GM18499 (cell line): ENCODE measurements around the gene MARS2.
"Not testable (repeated sequence)": the region's sequence is repeated elsewhere in the genome, so short reads cannot be mapped to it uniquely, and the experiment has no call there.

ENCODE experiments used
- ATAC-seq: cut with Tn5 transposase; IDR thresholded peaks from one replicate; pipeline ENCODE4 v1.9.1; 2021; ENCODE audit warnings: moderate number of reproducible peaks; ENCODE audit not compliant: insufficient read depth, unreplicated experiment

MARS2 gene

GRCh38 chr2:197705912-197706838, 1.0 kb downstream of the MARS2 start:
- ATAC-seq = no peak

- ATAC-seq = no peak
Observed at GRCh38 chr2:197706839-197707207, 1.7 kb downstream of the MARS2 start.

GRCh38 chr2:197707316-197708213, 2.4 kb downstream of the MARS2 start:
- ATAC-seq = no peak

GRCh38 chr2:197708331-197708730, 3.2 kb downstream of the MARS2 start:
- no peak for ATAC-seq

DNA sequence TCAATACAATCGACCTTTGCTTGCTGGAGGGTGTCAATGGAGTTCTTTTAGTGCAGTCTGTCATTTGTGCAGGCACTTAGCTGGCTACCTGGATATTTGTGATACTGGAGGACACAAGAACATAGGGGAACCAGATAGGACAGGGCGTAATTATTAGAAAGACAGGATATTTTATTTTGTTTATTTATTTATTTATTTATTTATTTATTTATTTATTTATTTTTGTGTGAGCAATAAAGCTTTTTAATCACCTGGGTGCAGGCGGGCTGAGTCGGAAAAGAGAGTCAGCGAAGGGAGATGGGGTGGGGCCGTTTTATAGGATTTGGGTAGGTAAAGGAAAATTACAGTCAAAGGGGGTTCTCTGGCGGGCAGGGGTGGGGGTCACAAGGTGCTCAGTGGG, 4.0 kb downstream of the MARS2 start:
- ATAC-seq = not testable (repeated sequence)

DNA sequence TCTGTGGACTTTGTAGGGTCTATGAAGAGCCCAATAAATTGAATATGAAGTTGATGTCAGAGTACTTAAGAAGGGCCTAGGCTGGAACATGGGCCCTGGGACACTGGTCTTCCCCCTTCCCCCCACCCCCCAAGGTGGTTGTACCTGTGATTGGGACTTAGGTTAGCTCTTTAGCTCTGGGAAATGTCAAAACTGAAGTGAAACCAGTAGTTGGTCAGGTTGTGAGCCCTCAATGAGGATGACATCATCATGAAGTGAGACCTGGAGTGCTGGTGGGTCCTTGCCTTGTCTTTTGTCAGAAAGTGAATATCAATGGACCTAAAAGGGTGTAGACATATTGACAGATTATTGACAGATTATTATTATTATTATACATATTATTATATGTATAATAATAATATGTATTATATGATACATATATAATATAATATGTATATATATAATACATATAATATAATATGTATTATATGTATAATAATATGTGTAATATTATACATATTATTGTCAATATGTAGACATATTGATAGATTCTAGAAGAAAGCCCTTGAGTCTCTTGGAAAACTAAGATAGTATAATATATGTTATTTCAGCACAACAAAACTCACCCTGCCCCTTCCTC, 5.4 kb downstream of the MARS2 start:
- peak; percentile 80 for ATAC-seq

- no peak for ATAC-seq
Observed at GRCh38 chr2:197711578-197711977, 6.4 kb downstream of the MARS2 start.

GRCh38 chr2:197713271-197713670, 8.1 kb downstream of the MARS2 start:
- ATAC-seq = no peak

- ATAC-seq = no peak
Observed at GRCh38 chr2:197717863-197718262, 12.7 kb downstream of the MARS2 start.

DNA sequence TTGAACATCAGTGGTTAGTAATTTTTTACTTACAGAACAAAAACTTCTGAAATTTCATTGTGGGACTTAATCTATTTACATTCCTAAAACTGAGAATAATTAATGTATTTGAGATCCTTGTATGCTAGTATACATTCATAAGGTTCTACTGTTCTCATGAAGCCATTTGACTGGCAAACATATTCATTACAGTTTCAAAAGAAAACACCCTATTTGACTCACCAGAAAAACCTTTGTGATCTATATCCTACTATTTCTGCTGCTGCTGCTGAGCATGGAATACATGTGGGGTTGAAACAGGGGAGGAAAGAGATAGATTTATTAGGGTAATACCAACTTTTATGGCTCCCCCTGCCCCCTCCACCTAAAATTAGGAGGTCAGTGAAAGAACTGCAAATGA, 21.8 kb downstream of the MARS2 start:
- ATAC-seq = no peak

- not testable (repeated sequence) for ATAC-seq
Observed at GRCh38 chr2:197728555-197729544, 23.7 kb downstream of the MARS2 start.

- no peak for ATAC-seq
Observed at GRCh38 chr2:197740200-197740599, 35.0 kb downstream of the MARS2 start.
